Muscle of arm (tissue), 12 donors: ENCODE measurements around the gene RAB3GAP1. TPM values are rescaled to one million over a fixed set of nuclear protein-coding genes. Genes with fewer than 3 reads are reported as not detected.
"Not testable (repeated sequence)": the region's sequence is repeated elsewhere in the genome, so short reads cannot be mapped to it uniquely, and the experiment has no call there.

Source experiments
- DNase-seq: peaks from one replicate; pipeline ENCODE4 v3.0.0-alpha.2; 2013
- polyA plus RNA-seq, 12 donors: library from polyadenylated mRNA; unstranded; fragments of 120-200 nt; gene quantifications; one replicate each; pipeline ENCODE4 v1.2.1, GENCODE V29; 2013; ENCODE audit not compliant: insufficient read length in 12 of 12

Gene RAB3GAP1
- polyA plus RNA-seq, 12 donors = 26.2 to 44.1 (median 38.2) TPM; not detected in 1

DNA sequence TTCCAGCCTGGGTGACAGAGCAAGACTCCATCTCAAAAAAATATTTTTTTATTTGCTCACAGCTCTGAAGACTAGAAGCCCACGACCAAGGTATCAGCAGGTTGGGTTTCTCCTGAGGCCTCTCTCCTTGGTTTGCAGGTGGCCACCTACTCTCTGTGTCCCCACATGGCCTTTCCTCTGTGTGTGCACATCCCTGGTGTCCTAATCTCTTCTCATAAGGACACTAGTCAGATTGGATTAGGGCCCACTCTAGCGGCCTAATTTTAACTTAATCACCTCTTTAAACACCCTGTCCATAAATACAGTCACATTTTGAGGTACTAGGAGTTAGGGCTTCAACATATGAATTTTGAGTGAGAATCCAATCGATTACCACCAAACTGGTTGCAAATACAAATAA lies 2.0 kb upstream of the RAB3GAP1 start:
- no peak for DNase-seq

DNA sequence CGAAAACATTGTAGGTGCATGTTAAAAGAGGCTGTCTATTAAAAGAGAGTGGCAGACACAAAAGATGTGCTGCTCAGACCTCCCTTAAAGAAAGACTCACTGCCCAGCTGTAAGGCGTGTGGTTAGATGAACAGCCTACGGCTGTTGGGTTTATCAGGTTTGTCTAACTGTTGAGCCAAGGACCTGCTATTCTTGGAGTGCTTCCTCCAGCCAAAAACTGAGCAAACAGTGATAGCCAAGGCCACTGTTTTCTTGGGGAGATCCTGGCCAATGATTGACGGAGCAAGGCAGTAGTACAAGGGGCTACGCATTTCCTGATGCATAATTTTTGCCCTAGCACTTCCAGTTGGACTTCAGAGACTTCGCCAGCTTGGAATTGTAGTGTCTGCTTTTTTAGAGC lies 1.4 kb upstream of the RAB3GAP1 start:
- DNase-seq = no peak

DNA sequence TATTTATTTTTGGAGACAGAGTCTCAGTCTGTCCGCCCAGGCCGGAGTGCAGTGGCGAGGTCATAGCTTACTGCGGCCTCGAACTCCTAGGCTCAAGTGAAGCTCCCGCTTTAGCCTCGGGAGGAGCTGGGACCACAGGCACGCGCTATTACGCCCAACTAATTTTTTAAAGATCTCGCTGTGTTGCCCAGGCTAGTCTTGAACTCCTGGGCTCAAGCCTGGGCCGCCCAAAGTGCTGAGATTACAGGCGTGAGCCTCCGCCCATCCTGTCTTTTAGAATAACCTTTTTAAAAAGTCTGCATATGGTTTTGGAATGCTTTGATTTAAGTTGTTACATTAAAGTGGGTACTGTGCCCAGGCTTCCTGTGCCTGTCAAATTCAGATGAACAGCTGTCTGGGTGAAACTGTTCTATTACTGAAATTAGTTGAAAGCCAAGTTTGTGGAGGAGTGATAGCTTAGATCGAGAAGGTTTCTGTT lies 944 bp downstream of the RAB3GAP1 start:
- DNase-seq = no peak

DNA sequence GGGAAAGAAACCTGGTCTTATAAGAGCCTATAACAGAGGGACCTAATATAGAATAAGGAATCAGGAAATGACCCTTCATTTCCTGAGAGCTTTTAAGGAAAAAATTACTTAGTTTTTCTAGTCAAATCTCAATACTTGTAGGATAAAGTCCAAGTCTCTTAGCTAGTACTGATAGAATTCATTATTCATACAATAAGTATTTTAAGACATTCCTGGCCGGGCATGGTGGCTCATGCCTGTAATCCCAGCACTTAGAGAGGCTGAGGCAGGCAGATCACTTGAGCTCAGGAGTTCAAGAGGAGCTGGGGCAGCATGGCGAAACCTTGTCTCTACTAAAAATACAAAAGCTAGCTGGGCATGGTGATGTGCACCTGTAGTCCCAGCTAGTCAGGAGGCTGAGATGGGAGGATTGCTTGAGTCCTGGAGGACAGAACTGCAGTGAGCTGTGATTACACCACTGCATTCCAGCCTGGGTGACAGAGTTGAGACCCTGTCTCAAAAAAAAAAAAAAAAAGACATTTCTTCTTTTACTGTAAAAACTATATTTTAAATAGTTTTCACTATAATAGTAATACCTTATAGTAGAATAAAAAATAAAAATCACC lies 3.2 kb downstream of the RAB3GAP1 start:
- DNase-seq = no peak

DNA sequence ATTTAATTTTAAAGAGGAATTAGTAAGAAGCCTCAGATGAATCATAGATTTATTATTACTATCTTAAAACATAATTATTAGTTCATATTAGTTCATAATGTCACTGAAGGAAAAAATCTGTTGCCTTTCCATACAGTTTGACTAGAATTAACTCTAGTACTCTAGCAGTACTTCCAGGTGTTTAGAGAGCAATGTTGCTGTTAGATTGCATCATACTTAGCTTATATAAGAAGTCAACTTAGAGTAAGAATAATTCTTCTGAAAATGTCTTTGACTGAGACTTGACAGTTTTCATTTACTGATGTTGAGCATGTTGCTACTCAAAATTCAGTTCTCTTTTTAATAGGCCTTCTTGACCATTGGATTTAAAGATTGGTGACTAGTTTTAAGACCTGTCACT lies 4.7 kb downstream of the RAB3GAP1 start:
- no peak for DNase-seq

DNA sequence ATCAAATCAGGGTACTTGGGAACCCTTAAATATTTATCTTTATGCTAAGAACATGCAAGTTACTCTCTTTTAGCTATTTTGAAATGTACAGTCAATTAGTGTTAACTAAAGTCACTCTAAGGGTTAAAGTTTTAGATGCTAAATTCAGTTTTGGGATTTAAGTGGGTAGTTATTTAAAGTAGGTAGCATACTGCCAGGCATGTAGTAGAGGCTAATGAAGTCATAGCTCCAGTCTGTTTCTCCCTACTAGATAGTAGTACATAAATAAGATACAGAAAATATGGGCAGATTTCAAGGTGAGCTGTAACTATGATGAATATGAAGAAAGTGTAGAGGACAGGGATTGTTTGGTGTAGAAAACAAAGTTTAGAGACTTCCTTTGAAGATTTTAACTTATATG lies 7.5 kb downstream of the RAB3GAP1 start:
- no peak for DNase-seq

DNA sequence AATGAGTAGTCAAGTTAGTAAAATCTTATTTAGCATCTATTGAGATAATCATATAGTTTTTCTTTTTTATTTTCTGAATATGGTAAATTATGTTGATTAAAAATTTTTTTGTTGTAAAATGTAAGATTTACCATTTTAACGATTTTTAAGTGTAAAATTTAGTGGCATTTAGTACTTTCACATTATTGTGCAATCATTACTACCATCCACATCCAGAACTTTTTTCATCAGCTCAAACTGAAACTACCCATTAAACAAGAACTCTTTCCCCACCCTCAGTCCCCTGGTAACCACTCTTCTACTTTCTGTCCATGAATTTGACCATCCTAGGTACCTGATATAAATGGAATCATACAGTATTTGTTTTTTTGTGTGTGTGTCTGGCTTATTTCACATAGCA lies 11.1 kb downstream of the RAB3GAP1 start:
- DNase-seq = no peak

DNA sequence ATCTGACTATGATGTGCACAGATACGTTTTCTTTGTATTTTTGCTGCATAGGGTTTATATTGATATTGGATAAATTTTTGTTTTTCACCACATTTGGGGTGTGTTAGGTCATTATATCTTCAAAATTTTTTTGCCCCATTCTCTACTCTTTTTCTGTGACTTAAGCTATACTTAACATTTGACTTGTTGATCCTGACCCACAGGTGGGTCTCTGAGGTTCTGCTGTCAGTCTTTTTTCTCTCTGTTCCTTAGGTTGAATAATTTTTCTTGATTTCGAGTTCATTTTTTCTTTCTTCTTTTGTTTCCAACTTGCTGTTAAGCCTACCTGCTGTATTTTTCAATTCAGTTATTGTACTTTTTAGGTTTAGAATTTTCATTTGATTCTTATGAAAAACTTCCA lies 12.1 kb downstream of the RAB3GAP1 start:
- no peak for DNase-seq

DNA sequence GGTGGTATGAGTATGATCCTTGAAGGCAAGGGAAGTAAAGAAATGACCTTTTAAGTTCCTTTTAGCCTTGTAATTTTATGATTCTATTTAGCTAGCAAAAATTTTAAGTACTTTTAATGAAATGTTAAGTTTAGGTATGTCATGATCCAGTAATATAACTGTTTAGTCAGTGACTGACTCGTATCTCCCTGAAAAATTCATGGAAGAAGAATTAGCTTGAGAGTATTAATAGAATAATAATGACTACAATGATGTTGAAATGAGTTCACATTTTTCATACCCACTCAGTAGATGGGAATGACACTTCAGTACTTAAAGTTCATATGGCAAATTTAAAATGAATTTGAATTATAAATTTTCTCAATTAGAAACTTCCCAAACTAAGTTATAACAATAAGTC lies 14.6 kb downstream of the RAB3GAP1 start:
- no peak for DNase-seq

DNA sequence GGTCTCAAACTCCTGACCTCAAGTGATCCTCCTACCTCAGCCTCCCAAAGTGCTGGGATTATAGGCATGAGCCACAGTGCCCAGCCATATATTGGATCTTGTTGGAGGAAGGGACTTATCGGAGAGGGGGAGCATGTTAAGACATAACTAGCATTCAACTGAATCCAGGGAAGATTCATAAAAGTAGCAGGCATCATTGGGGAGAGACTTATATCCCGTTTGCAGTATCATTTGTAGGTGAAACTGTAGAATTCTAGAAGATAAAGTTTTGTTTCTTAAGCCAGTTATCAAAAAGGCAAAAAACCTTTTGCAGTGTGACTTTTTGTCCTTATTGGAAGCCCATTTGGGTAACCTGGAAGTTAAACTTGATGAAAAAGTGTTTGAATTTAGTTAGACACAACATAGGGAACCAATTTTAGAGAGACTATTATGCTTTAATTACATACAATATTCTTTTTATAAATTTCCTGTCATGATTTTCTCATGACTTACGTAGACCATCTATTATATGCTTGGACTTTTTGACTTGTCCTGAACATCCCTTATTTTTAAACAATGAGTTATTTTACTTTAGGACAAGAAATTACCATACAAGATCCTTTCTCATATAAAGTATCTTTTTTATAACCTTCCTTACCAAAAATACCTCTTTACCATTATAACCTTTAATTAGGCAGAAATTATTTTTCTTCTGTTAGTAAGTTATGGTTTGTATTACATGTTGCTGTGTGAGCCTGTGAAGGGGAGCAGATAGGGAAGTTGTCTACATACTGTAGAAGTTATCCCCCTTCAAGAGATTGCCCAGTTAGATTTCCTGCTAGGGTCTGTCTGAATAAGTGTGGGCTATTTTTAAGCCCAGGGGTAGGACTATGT lies 20.3 kb downstream of the RAB3GAP1 start:
- no peak for DNase-seq

DNA sequence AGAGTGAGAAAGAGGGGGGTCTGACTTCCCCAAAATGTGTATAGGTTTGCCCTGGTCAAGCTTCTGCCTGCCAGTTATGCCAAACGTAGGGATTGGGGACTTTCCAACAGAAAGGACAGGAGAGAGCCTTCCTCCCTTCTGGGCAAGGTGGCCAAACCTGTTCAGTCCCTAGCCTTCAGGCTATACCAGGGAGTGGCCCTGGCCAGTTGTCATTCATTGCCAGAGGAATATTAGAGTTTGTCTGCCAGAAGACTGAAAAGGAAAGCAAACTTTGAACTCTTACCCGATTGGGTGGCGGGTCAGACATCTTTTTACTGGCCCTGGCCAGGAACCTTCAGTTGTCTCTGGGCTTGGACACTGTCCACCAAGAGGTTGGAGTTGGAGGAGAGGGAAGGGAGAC lies 22.1 kb downstream of the RAB3GAP1 start:
- DNase-seq = no peak

DNA sequence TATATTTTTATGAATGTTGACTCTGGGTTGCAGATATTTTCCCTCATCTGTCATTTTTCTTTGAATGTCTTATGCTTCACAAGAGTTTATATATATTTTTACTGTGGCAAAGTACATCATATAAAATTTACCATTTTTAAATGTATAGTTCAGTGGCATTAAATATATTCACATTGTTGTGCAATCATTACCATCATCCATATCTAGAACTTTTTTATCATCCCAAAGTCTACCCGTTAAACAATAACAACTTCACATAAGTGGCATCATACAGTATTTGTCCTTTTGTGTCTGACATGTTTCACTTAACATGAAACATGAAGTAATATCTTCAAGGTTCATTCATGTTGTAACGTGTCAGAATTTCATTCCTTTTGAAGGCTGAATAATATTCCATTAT lies 24.5 kb downstream of the RAB3GAP1 start:
- no peak for DNase-seq

DNA sequence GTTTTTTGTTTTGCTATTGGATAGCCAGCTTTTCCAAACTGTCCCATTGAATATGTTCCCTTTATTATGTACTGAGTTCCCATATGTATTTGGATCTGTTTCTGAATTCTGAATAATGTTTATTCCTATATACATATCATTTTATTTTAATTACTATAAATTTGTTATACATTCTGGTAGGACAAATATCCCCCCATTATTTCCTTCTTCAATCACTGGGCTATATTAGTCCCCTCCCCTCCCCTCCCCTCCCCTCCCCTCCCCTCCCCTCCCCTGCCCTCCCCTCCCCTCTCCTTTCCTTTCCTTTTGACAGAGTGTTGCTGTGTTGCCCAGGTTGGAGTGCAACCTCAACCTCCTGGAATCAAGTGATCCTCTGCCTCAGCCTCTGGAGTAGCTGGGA lies 26.3 kb downstream of the RAB3GAP1 start:
- DNase-seq = no peak

DNA sequence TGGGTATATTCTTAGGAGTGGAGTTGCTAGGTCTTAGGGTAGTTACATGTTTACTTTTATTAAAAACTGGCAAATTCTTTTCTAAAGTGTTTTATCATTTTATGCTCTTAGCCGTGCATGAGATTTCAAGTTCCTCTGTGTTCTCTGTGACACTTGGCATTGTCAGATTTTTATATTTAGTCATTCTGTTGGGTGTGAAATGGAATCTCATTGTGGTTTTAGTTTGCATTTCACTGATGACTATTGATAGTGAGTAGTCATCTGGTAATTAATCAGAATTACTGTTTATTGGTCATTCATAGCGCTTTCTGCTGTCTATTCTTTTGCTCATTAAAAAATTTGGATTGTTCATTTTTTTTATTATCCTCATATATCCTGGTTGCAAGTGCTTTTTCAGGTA lies 34.1 kb downstream of the RAB3GAP1 start:
- no peak for DNase-seq

DNA sequence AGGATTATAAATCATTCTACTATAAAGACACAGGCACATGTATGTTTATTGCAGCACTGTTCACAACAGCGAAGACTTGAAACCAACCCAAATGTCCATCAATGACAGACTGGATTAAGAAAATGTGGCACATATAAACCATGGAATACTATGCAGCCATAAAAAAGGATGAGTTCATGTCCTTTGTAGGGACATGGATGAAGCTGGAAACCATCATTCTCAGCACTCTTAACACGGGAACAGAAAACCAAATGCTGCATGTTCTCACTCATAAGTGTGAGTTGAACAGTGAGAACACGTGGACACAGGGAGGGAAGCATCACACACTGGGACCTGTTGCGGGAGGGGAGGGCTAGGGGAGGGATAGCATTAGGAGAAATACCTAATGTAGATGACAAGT lies 37.5 kb downstream of the RAB3GAP1 start:
- not testable (repeated sequence) for DNase-seq

DNA sequence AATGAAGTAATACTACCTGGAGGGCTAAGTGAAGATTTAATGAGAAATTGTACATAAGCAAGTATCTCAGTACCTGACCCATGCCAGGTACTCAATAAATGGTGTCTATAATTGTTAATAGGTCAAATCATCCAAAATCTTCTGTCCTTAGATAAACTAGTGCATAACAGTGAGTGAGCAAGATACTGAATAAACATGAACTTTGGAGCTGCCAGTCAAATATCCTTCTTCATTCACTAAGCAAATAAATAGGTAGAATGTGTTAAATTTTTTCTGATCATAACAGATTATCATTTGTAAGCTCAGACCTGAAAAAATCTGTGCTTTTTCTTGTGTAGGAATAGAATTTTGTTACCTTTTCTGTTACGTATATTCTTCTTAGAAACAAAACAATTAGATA lies 39.6 kb downstream of the RAB3GAP1 start:
- DNase-seq = no peak

DNA sequence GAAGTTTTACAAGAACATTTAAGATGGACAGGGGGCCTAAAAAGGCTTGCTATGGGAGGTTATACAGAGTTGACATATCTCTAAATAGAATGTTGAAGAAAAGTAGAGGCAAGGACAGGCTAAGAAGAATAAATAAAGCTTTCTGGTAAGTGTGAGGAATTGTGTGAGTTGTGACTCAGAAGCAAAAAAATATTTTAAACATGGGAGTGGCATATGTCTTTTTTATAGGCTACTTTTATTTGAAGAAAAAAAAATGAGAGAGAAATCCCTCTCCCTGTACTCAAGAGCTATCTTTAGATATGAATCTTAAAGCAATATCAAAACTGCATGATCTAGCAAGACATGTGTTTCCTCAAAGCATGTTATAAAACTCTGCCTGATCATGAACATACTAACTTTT lies 41.1 kb downstream of the RAB3GAP1 start:
- DNase-seq = no peak

DNA sequence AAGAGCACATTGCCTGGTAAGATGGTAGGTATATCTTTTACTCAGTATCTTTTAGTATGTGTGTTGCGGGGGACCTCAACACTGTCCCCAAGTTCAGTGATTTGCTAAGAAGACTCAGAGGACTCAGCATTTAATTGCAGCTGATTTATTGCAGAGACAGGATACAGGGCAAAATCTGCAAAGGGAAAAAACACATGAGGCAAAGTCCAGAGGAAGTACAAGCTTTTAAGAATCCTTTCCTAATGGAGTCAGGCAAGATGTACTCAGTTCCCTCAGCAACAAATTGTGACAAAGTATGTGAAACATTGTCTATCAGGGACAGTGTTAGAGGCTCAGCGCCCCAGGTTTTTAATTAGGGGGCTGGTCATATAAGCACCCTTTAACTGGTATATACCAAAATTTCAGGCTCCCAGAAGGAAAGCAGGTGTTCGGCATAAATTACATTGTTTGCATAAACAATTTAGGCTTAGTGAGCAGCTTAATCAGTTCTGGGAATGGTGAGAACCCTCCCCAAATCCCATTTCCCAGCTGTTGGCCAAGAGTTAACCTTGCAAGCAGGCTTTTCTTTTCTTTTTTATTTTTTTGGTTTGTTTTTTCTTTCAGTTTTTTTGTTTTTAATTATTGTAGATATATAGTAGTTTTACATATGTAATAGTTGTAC lies 41.7 kb downstream of the RAB3GAP1 start:
- DNase-seq = no peak

DNA sequence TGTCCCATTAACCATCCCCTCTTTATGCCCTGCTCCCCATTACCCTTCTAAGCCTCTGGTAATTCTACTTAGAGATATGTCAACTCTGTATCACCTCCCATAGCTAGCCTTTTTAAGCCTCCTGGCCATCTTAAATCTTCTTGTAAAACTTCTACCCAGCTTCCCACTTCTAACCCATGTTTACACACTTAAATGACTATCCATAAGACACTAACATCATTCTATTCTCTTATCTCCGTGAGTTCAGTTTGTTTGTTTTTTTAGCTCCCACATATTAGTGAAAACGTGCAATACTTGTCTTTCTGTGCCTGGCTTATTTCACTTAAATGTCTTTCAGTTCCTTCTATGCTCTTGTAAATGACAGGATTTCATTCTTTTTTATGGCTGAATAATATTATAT lies 42.4 kb downstream of the RAB3GAP1 start:
- DNase-seq = no peak

DNA sequence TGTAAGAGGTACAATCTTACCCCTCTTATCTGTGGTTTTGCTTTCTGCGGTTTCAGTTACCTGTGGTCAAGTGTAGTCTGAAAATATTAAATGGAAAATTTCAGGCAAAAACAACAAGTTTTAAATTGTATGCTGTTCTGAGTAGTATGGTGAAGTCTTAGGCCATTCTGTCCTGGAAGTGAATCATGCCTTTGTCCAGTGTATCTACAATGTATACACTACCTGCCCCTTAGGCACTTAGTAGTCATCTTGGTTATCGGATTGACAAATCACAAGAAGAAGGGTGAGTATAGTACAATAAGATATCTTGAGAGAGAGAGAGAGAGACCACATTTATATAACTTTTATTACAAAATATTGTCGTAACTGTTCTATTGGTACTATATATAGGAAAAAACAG lies 43.5 kb downstream of the RAB3GAP1 start:
- DNase-seq = no peak

DNA sequence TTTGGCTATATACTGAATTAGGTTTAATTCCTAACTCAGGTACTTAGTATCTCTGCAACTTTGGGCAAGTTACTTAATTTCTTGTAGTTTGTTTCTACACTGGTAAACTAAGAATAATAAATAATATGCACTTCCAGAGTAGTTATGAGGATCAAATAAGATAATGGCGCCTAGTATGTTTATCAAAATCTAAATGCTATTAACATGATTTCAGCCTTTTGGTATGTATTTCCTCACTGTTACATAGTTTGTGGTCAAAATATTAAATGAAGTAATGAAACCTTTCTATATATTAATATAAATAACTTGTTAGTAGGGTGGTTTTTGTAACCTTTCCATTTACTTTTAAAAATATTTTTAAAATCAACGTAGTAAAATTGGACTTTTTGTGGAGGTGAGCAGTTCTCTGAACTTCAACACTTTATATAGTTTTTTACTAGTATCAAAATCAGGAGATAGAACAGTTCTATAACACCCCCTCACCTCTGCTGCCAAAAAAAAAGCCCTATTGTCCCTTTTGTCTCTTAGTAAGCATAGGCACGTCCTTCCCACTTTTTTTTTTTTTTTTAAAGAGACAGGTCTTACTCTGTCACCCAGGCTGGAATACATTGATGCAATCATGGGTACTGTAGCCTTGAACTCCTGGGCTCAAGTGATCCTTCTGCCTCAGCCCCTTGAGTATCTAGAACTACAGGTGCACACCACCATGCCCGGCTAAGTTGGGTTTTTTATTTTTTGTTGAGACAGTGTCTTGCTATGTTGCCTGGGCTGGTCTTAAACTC lies 44.8 kb downstream of the RAB3GAP1 start:
- DNase-seq = no peak
